HL-60 (cell line): ENCODE data around the gene SNX6.
"Not testable (repeated sequence)": the region's sequence is repeated elsewhere in the genome, so short reads cannot be mapped to it uniquely, and the experiment has no call there.

Experiments
- DNase-seq, 2 experiments: peaks; one replicate each; pipeline ENCODE4 v3.0.0-alpha.2; 2010 to 2020; ENCODE audit warnings: low read depth in 1 of 2, low spot score in 1 of 2
- H3K27ac ChIP-seq: fragments of 250-450 bp; sonication (Bioruptor Pico); replicated peaks from 2 replicates; pipeline ENCODE4 v1.5.1; 2020; ENCODE audit warnings: mild to moderate bottlenecking, moderate library complexity
- H3K27me3 ChIP-seq: fragments of 250-450 bp; sonication (Bioruptor Pico); 2 replicates; pipeline ENCODE4 v1.5.1; 2021; ENCODE audit warnings: mild to moderate bottlenecking, moderate library complexity; ENCODE audit not compliant: insufficient read depth, poor library complexity, severe bottlenecking
- H3K4me3 ChIP-seq: replicated peaks from 2 replicates; pipeline ENCODE4 v1.5.1; 2011; ENCODE audit warnings: mild to moderate bottlenecking, control low read depth, low read length; ENCODE audit not compliant: insufficient read depth
- GABPA ChIP-seq: IDR thresholded peaks from 2 replicates; pipeline ENCODE4 v1.6.1; 2012; ENCODE audit warnings: low read depth
- POLR2AphosphoS5 ChIP-seq: IDR thresholded peaks from 2 replicates; pipeline ENCODE4 v1.6.1; 2012; ENCODE audit warnings: low read depth
- SPI1 ChIP-seq: IDR thresholded peaks from 2 replicates; pipeline ENCODE4 v1.6.1; 2012; ENCODE audit warnings: low read depth, mild to moderate bottlenecking, borderline replicate concordance
- TF ChIP-seq, protein P1 (sequence below): IDR thresholded peaks from one replicate; pipeline ENCODE4 v1.5.1; 2011; ENCODE audit warnings: low read length, control low read depth, inconsistent platforms; ENCODE audit not compliant: insufficient read depth
- TF ChIP-seq, protein P2 (sequence below): IDR thresholded peaks from 2 replicates; pipeline ENCODE4 v1.6.1; 2012; ENCODE audit warnings: low read depth; ENCODE audit not compliant: insufficient replicate concordance

SNX6 gene

DNA sequence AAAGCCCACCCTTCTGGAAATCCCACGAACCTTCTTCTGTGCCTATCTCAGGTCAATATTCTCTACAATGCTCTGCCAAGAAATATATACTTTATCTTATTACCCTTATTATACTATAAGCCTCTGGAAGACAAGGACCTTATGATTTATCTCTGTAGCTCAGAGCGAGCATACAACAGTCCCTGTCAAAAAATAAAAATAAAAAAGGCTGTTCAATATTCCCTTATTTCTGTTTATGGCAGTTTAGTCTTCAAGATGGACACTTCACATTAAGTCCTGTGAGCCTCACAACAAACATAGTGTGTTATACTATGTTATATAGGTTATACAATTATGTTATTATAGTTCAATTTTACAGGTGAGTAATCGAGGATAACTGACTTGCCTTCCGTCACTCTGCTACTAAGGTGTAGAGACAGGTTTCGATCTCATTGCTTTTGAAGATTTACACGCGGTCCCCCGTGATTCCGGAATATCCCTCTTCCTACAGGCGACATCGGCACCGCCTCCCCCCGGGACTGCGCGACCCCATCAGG, 91.0 kb downstream of the SNX6 start:
- TF ChIP-seq, protein P1, sequence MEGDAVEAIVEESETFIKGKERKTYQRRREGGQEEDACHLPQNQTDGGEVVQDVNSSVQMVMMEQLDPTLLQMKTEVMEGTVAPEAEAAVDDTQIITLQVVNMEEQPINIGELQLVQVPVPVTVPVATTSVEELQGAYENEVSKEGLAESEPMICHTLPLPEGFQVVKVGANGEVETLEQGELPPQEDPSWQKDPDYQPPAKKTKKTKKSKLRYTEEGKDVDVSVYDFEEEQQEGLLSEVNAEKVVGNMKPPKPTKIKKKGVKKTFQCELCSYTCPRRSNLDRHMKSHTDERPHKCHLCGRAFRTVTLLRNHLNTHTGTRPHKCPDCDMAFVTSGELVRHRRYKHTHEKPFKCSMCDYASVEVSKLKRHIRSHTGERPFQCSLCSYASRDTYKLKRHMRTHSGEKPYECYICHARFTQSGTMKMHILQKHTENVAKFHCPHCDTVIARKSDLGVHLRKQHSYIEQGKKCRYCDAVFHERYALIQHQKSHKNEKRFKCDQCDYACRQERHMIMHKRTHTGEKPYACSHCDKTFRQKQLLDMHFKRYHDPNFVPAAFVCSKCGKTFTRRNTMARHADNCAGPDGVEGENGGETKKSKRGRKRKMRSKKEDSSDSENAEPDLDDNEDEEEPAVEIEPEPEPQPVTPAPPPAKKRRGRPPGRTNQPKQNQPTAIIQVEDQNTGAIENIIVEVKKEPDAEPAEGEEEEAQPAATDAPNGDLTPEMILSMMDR, result no peak
- no peak for TF ChIP-seq POLR2AphosphoS5
- TF ChIP-seq, protein P2, sequence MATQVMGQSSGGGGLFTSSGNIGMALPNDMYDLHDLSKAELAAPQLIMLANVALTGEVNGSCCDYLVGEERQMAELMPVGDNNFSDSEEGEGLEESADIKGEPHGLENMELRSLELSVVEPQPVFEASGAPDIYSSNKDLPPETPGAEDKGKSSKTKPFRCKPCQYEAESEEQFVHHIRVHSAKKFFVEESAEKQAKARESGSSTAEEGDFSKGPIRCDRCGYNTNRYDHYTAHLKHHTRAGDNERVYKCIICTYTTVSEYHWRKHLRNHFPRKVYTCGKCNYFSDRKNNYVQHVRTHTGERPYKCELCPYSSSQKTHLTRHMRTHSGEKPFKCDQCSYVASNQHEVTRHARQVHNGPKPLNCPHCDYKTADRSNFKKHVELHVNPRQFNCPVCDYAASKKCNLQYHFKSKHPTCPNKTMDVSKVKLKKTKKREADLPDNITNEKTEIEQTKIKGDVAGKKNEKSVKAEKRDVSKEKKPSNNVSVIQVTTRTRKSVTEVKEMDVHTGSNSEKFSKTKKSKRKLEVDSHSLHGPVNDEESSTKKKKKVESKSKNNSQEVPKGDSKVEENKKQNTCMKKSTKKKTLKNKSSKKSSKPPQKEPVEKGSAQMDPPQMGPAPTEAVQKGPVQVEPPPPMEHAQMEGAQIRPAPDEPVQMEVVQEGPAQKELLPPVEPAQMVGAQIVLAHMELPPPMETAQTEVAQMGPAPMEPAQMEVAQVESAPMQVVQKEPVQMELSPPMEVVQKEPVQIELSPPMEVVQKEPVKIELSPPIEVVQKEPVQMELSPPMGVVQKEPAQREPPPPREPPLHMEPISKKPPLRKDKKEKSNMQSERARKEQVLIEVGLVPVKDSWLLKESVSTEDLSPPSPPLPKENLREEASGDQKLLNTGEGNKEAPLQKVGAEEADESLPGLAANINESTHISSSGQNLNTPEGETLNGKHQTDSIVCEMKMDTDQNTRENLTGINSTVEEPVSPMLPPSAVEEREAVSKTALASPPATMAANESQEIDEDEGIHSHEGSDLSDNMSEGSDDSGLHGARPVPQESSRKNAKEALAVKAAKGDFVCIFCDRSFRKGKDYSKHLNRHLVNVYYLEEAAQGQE, result no peak
- TF ChIP-seq GABPA, result no peak
- TF ChIP-seq SPI1, result no peak
- H3K4me3 ChIP-seq, result peak overlapping the region; percentile 98
- H3K27me3 ChIP-seq, result no peaks in the 10 kb centered on the region
- peak overlapping the region; percentile 91 for H3K27ac ChIP-seq
- DNase-seq, result no peak

GRCh38 chr14:34538096-34538495, 91.9 kb downstream of the SNX6 start:
- not testable (repeated sequence) for H3K27me3 ChIP-seq, DNase-seq, H3K27ac ChIP-seq
- H3K4me3 ChIP-seq, result peak overlapping the region; percentile 98; the same call in 1 of the 2 replicates

- DNase-seq, result no peak
- H3K27ac ChIP-seq, result no peak overlapping the region
- no peak overlapping the region for H3K4me3 ChIP-seq
- TF ChIP-seq GABPA, result no peak
- no peaks in the 10 kb centered on the region for H3K27me3 ChIP-seq
Observed at GRCh38 chr14:34537677-34538009, 92.3 kb downstream of the SNX6 start.

DNA sequence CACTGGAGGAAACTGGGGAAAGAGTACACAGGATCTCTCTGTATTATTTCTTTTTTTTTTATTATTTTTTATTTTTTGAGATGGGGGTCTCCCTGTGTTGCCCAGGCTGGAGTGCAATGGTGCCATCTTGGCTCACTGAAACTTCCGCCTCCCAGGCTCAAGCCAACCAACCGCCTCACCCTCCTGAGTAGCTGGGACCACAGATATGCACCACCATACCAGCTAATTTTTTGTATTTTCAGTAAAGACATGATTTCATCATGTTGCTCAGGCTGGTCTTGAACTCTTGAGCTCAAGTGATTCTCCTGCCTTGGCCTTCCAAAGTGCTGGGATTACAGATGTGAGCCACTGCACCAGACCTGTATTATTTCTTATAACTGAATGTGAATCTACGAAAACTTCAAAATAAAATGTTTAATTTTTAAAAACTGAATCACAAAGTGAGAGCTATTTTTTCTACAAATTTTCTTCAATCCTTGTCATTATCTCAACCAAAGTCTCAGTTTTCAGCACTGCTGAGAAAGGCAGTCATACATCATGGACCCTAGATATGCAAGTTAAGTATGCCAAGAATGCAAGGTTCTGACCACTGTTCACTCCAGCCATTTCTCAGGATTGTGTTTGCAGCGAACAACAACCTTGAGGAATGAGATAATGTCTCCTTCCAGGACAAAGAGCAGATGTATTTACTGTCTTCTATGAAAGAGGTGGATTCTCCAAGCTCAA, 92.8 kb downstream of the SNX6 start:
- no peak overlapping the region for H3K4me3 ChIP-seq
- no peaks in the 10 kb centered on the region for H3K27me3 ChIP-seq
- TF ChIP-seq POLR2AphosphoS5, result no peak
- no peak for TF ChIP-seq SPI1
- TF ChIP-seq GABPA, result no peak
- TF ChIP-seq, protein P2, result no peak
- TF ChIP-seq, protein P1, result no peak
- H3K27ac ChIP-seq, result no peak overlapping the region
- no peak for DNase-seq

- TF ChIP-seq, protein P1, result no peak
- TF ChIP-seq, protein P2, result no peak
- TF ChIP-seq GABPA (no peak), SPI1 (no peak), POLR2AphosphoS5 (no peak)
- Histone ChIP-seq H3K27ac (no peak overlapping the region), H3K4me3 (no peak overlapping the region), H3K27me3 (no peaks in the 10 kb centered on the region)
- no peak for DNase-seq
Observed at GRCh38 chr14:34527591-34527990, 102.4 kb downstream of the SNX6 start.

- not testable (repeated sequence) for H3K27me3 ChIP-seq, DNase-seq, H3K4me3 ChIP-seq, H3K27ac ChIP-seq
Observed at GRCh38 chr14:34524216-34524615, 105.7 kb downstream of the SNX6 start.
